WTC11 (cell line): ENCODE data around the gene CLEC16A. TPM values are rescaled to one million over a fixed set of nuclear protein-coding genes. Genes with fewer than 3 reads are reported as not detected.
A peak's percentile ranks its signal among the peaks of the same experiment; 100 is the strongest.

Experiments
- ATAC-seq: fragments of 200-7000 bp; cut with Tn5 transposase; 2 replicates; pipeline ENCODE4 v1.10.0; 2021; ENCODE audit warnings: mild to moderate bottlenecking, moderate library complexity
- CTCF ChIA-PET: fragments of 300-600 bp; sonication (Branson Sonifier 250); formaldehyde crosslinking; loops from one replicate; lab custom pipeline; 2021; ENCODE audit warnings: antibody characterized with exemption; lab: Charles Lee
- POLR2A ChIA-PET: fragments of 350-600 bp; sonication (Branson Sonifier 250); formaldehyde crosslinking; loops from one replicate; lab custom pipeline; 2021; ENCODE audit warnings: antibody characterized with exemption; lab: Charles Lee
- DNase-seq: peaks from one replicate; pipeline ENCODE4 v3.0.0; 2021; ENCODE audit warnings: low spot score
- H3K27ac Mint-ChIP-seq: 2 replicates; pipeline ENCODE4 v1.8.0; 2021; ENCODE audit warnings: mixed read lengths
- H3K27me3 Mint-ChIP-seq: 2 replicates; pipeline ENCODE4 v1.8.0; 2021; ENCODE audit warnings: low read depth, mild to moderate bottlenecking, moderate library complexity, mixed read lengths
- H3K36me3 Mint-ChIP-seq: 2 replicates; pipeline ENCODE4 v1.8.0; 2021; ENCODE audit warnings: mixed read lengths
- H3K4me1 Mint-ChIP-seq: 2 replicates; pipeline ENCODE4 v1.8.0; 2022; ENCODE audit warnings: mixed read lengths
- H3K4me3 Mint-ChIP-seq: 2 replicates; pipeline ENCODE4 v1.8.0; 2021; ENCODE audit warnings: mild to moderate bottlenecking, moderate library complexity, mixed read lengths
- H3K9me3 Mint-ChIP-seq: 2 replicates; pipeline ENCODE4 v1.8.0; 2021; ENCODE audit warnings: mixed read lengths
- ATF1 ChIP-seq: sonication (generic); formaldehyde crosslinking; IDR thresholded peaks from 2 replicates; pipeline ENCODE4 v1.8.1; 2023; ENCODE audit warnings: mild to moderate bottlenecking, moderate library complexity, missing genetic modification reagents
- ERG ChIP-seq: fragments of 250-450 bp; sonication (Bioruptor Pico); IDR thresholded peaks from 2 replicates; pipeline ENCODE4 v1.8.0; 2021; ENCODE audit warnings: mild to moderate bottlenecking
- GTF2I ChIP-seq: fragments of 250-450 bp; sonication (Bioruptor Pico); conservative IDR thresholded peaks from 2 replicates; pipeline ENCODE4 v1.4.0; 2021; ENCODE audit warnings: mild to moderate bottlenecking
- IRF2 ChIP-seq: sonication (generic); formaldehyde crosslinking; IDR thresholded peaks from 2 replicates; pipeline ENCODE4 v1.8.0; 2022; ENCODE audit warnings: low read depth, missing genetic modification reagents, borderline replicate concordance
- MYBL2 ChIP-seq: sonication (generic); formaldehyde crosslinking; IDR thresholded peaks from 2 replicates; pipeline ENCODE4 v1.8.1; 2023; ENCODE audit warnings: mild to moderate bottlenecking, moderate library complexity, missing genetic modification reagents
- NFATC4 ChIP-seq: fragments of 250-450 bp; sonication (Bioruptor Pico); IDR thresholded peaks from 2 replicates; pipeline ENCODE4 v1.9.0; 2021; ENCODE audit warnings: mild to moderate bottlenecking
- NR2C2 ChIP-seq: sonication (generic); formaldehyde crosslinking; IDR thresholded peaks from 2 replicates; pipeline ENCODE4 v1.8.0; 2022; ENCODE audit warnings: mild to moderate bottlenecking, missing genetic modification reagents
- OVOL2 ChIP-seq: fragments of 250-450 bp; sonication (Bioruptor Pico); IDR thresholded peaks from 2 replicates; pipeline ENCODE4 v1.9.0; 2021; ENCODE audit warnings: mild to moderate bottlenecking, borderline replicate concordance
- RORB ChIP-seq: fragments of 250-450 bp; sonication (Bioruptor Pico); IDR thresholded peaks from 2 replicates; pipeline ENCODE4 v1.9.0; 2021; ENCODE audit warnings: mild to moderate bottlenecking
- TCF7 ChIP-seq: sonication (generic); formaldehyde crosslinking; IDR thresholded peaks from 2 replicates; pipeline ENCODE4 v1.8.0; 2022; ENCODE audit warnings: mild to moderate bottlenecking, low read depth, missing genetic modification reagents, moderate library complexity
- TEAD4 ChIP-seq: sonication (generic); formaldehyde crosslinking; IDR thresholded peaks from 2 replicates; pipeline ENCODE4 v1.8.0; 2022; ENCODE audit warnings: mild to moderate bottlenecking, missing genetic modification reagents
- ZNF671 ChIP-seq: fragments of 250-450 bp; sonication (Bioruptor Pico); IDR thresholded peaks from 2 replicates; pipeline ENCODE4 v1.8.0; 2021; ENCODE audit warnings: mild to moderate bottlenecking
- ZSCAN18 ChIP-seq: fragments of 250-450 bp; sonication (Bioruptor Pico); IDR thresholded peaks from 2 replicates; pipeline ENCODE4 v2.1.2; 2022; ENCODE audit warnings: mild to moderate bottlenecking, moderate library complexity
- total RNA-seq: library from RNA; stranded (reverse); gene quantifications from 3 replicates; pipeline ENCODE4 v1.2.3, GENCODE V29; 2021
- TF ChIP-seq, protein P1 (sequence below): sonication (generic); formaldehyde crosslinking; IDR thresholded peaks from 2 replicates; pipeline ENCODE4 v1.8.1; 2023; ENCODE audit warnings: mild to moderate bottlenecking, missing genetic modification reagents, borderline replicate concordance
- TF ChIP-seq, protein P2 (sequence below): fragments of 250-450 bp; sonication (Bioruptor Pico); conservative IDR thresholded peaks from 2 replicates; pipeline ENCODE4 v1.9.0; 2021; ENCODE audit warnings: mild to moderate bottlenecking
- TF ChIP-seq, protein P3 (sequence below): sonication (generic); formaldehyde crosslinking; IDR thresholded peaks from 2 replicates; pipeline ENCODE4 v1.8.0; 2022; ENCODE audit warnings: mild to moderate bottlenecking, missing genetic modification reagents
- TF ChIP-seq, protein P4 (sequence below): sonication (generic); formaldehyde crosslinking; IDR thresholded peaks from 2 replicates; pipeline ENCODE4 v1.8.1; 2023; ENCODE audit warnings: mild to moderate bottlenecking, missing genetic modification reagents
- TF ChIP-seq, protein P5 (sequence below): sonication (generic); formaldehyde crosslinking; IDR thresholded peaks from 2 replicates; pipeline ENCODE4 v1.8.0; 2023; ENCODE audit warnings: mild to moderate bottlenecking, missing genetic modification reagents

CLEC16A gene
- total RNA-seq, 1 experiment from 2014 or later, result 14.4 TPM

DNA sequence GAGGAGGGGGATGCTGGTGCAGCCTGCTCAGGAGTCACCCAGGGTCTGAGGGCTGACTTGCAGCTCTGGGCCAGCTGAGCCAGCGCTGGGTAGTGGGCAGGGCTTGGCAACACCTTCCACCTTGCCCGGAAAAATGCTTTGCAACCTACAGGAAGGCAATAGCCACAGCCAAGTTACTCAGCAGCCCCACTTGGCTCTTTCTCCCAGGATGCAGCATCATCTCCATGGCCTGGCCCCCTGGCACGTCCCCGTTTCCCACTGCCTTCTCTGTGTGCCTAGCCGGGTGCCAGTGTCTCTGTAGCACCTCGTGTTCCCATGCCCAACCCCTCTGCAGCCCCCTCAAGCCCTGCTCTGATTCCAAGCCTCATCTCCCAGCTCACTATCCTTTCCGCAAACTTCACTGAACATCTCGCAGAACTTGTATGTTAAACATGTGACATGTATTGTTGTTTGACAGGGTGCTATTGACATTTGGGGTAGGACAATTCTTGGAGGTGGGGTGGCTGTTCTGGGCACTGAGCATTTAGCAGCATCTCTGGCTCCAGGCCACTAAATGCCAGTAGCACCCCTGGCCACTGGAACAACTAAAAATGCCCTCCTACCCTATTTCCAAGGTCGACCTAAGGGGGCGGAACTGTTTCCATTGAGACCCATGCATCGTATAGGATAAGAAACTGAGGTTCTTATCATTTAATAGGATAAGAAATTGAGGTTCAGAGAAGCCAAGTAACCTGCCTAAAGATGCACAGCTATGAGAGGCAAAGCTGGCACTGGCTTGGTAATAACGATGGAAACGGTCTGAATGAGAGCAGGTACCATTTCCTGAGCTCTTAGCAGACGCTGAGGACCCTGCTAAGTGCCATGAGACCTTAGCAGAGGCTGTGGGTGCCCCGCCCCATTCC, 14.3 kb upstream of the CLEC16A start:
- Mint-ChIP-seq H3K36me3 (peaks cover 10% of the 10 kb centered on the region; the same call in 1 of the 2 replicates), H3K9me3 (no peaks in the 10 kb centered on the region), H3K4me1 (no peaks in the 10 kb centered on the region), H3K27ac (no peak overlapping the region; the same call in 1 of the 2 replicates), H3K4me3 (no peak overlapping the region), H3K27me3 (no peaks in the 10 kb centered on the region)
- CTCF ChIA-PET, result interaction anchor here (0.7 to 1.8 kb wide), 6 partner anchors 11 to 194 kb away, joined by 3 to 12 read pairs (median 4); partner anchors contain the start of genes DEXI and NUBP1
- POLR2A ChIA-PET, result no interaction called here
- ATAC-seq (no peak), DNase-seq (no peak)
- TF ChIP-seq, protein P1, sequence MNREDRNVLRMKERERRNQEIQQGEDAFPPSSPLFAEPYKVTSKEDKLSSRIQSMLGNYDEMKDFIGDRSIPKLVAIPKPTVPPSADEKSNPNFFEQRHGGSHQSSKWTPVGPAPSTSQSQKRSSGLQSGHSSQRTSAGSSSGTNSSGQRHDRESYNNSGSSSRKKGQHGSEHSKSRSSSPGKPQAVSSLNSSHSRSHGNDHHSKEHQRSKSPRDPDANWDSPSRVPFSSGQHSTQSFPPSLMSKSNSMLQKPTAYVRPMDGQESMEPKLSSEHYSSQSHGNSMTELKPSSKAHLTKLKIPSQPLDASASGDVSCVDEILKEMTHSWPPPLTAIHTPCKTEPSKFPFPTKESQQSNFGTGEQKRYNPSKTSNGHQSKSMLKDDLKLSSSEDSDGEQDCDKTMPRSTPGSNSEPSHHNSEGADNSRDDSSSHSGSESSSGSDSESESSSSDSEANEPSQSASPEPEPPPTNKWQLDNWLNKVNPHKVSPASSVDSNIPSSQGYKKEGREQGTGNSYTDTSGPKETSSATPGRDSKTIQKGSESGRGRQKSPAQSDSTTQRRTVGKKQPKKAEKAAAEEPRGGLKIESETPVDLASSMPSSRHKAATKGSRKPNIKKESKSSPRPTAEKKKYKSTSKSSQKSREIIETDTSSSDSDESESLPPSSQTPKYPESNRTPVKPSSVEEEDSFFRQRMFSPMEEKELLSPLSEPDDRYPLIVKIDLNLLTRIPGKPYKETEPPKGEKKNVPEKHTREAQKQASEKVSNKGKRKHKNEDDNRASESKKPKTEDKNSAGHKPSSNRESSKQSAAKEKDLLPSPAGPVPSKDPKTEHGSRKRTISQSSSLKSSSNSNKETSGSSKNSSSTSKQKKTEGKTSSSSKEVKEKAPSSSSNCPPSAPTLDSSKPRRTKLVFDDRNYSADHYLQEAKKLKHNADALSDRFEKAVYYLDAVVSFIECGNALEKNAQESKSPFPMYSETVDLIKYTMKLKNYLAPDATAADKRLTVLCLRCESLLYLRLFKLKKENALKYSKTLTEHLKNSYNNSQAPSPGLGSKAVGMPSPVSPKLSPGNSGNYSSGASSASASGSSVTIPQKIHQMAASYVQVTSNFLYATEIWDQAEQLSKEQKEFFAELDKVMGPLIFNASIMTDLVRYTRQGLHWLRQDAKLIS (CRISPR knock-in tag), result no peak
- TF ChIP-seq TCF7 (no peak), MYBL2 (CRISPR knock-in tag) (no peak)

DNA sequence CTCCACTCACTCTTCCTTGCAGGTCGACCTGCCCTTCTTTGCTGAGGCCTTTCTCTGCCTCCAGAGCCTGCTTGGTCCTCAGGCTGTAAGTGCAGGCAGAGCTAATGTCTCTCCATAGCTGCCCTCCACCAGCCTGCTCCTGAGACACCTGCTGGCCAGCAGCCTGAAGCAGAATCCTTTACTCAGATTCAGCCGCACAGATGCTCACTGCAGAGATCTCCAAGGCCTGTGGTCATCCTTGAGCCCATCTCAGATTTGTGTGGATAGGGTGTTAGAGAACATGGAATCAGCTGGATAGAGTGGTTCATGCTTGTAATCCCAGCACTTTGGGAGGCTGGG, 13.6 kb upstream of the CLEC16A start:
- H3K36me3 Mint-ChIP-seq, result peaks cover 13% of the 10 kb centered on the region; the same call in 1 of the 2 replicates
- no peaks in the 10 kb centered on the region for H3K27me3 Mint-ChIP-seq
- H3K9me3 Mint-ChIP-seq, result no peaks in the 10 kb centered on the region
- no peak overlapping the region for H3K27ac Mint-ChIP-seq
- CTCF ChIA-PET, result interaction anchor here (0.7 to 1.8 kb wide), 6 partner anchors 11 to 194 kb away, joined by 3 to 12 read pairs (median 4); partner anchors contain the start of genes DEXI and NUBP1
- POLR2A ChIA-PET, result no interaction called here
- peak; percentile 56; the same call in 1 of the 2 replicates for ATAC-seq
- TF ChIP-seq ZSCAN18 (CRISPR knock-in tag) (no peak), TEAD4 (CRISPR knock-in tag) (no peak), ATF1 (CRISPR knock-in tag) (no peak), GTF2I (CRISPR knock-in tag) (no peak), IRF2 (CRISPR knock-in tag) (no peak), RORB (CRISPR knock-in tag) (no peak), ERG (no peak), ZNF671 (no peak), NFATC4 (CRISPR knock-in tag) (no peak), OVOL2 (CRISPR knock-in tag) (no peak), NR2C2 (CRISPR knock-in tag) (no peak)
- TF ChIP-seq, protein P2, sequence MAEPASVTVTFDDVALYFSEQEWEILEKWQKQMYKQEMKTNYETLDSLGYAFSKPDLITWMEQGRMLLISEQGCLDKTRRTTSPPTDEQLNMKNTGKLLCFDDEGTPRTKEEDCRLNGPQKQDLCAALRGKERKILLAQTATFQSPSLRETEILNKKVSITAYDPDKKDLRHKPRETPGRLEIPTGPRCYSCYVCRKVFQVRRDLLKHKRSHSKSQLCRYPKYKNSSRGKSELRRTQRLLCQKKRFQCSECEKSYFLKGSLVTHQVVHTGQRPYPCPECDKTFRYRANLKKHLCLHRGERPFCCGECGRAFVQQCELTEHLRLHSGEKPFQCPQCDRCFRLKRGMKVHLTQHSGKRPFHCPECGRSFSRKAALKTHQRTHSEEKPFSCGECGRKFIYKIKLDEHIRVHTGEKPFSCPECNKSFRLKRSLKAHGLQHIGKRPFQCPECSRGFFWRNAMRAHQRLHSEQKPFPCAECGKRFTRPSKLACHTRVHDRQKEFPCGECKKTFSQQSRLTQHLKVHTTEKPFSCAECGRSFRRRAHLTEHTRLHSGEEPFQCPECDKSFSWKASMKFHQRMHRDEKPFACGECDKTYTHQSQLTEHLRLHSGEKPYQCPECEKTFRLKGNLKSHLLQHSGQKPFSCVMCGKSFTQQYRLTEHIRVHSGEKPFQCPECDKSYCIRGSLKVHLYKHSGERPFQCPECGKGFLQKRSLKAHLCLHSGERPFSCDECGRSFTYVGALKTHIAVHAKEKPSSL (CRISPR knock-in tag), result no peak
- TF ChIP-seq, protein P3, sequence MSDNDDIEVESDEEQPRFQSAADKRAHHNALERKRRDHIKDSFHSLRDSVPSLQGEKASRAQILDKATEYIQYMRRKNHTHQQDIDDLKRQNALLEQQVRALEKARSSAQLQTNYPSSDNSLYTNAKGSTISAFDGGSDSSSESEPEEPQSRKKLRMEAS, result no peak
- TF ChIP-seq, protein P4, sequence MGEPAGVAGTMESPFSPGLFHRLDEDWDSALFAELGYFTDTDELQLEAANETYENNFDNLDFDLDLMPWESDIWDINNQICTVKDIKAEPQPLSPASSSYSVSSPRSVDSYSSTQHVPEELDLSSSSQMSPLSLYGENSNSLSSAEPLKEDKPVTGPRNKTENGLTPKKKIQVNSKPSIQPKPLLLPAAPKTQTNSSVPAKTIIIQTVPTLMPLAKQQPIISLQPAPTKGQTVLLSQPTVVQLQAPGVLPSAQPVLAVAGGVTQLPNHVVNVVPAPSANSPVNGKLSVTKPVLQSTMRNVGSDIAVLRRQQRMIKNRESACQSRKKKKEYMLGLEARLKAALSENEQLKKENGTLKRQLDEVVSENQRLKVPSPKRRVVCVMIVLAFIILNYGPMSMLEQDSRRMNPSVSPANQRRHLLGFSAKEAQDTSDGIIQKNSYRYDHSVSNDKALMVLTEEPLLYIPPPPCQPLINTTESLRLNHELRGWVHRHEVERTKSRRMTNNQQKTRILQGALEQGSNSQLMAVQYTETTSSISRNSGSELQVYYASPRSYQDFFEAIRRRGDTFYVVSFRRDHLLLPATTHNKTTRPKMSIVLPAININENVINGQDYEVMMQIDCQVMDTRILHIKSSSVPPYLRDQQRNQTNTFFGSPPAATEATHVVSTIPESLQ (CRISPR knock-in tag), result no peak
- TF ChIP-seq, protein P5, sequence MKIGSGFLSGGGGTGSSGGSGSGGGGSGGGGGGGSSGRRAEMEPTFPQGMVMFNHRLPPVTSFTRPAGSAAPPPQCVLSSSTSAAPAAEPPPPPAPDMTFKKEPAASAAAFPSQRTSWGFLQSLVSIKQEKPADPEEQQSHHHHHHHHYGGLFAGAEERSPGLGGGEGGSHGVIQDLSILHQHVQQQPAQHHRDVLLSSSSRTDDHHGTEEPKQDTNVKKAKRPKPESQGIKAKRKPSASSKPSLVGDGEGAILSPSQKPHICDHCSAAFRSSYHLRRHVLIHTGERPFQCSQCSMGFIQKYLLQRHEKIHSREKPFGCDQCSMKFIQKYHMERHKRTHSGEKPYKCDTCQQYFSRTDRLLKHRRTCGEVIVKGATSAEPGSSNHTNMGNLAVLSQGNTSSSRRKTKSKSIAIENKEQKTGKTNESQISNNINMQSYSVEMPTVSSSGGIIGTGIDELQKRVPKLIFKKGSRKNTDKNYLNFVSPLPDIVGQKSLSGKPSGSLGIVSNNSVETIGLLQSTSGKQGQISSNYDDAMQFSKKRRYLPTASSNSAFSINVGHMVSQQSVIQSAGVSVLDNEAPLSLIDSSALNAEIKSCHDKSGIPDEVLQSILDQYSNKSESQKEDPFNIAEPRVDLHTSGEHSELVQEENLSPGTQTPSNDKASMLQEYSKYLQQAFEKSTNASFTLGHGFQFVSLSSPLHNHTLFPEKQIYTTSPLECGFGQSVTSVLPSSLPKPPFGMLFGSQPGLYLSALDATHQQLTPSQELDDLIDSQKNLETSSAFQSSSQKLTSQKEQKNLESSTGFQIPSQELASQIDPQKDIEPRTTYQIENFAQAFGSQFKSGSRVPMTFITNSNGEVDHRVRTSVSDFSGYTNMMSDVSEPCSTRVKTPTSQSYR (CRISPR knock-in tag), result no peak
- no peaks in the 10 kb centered on the region for H3K4me1 Mint-ChIP-seq
- H3K4me3 Mint-ChIP-seq, result no peak overlapping the region
- DNase-seq, result no peak
